Mucosa of descending colon (tissue), 3 donors: Measurements from ENCODE around the gene DACH1. TPM values are rescaled to one million over a fixed set of nuclear protein-coding genes. Genes with fewer than 3 reads are reported as not detected.

ENCODE experiments used
- ATAC-seq: fragments of 200-7000 bp; cut with Tn5 transposase; one replicate; pipeline ENCODE4 v1.9.1; 2020; ENCODE audit warnings: mild to moderate bottlenecking, moderate library complexity
- DNase-seq, 3 donors: peaks; one replicate each; pipeline ENCODE4 v3.0.0-alpha.2; 2020
- H3K36me3 ChIP-seq: fragments of 200-600 bp; one replicate; pipeline ENCODE4 v1.8.0; 2021; ENCODE audit warnings: low read depth, mild to moderate bottlenecking
- H3K4me1 ChIP-seq: fragments of 200-600 bp; one replicate; pipeline ENCODE4 v1.8.0; 2021; ENCODE audit warnings: low read depth, mild to moderate bottlenecking
- H3K4me3 ChIP-seq: fragments of 200-600 bp; one replicate; pipeline ENCODE4 v1.8.0; 2021; ENCODE audit warnings: mild to moderate bottlenecking
- H3K9me3 ChIP-seq: fragments of 200-600 bp; one replicate; pipeline ENCODE4 v1.8.0; 2021; ENCODE audit warnings: mild to moderate bottlenecking
- CTCF ChIP-seq: fragments of 200-600 bp; IDR thresholded peaks from one replicate; pipeline ENCODE4 v1.8.0; 2022; ENCODE audit warnings: antibody characterized with exemption, mild to moderate bottlenecking
- intact Hi-C, 2 donors: fragments of 100-400 bp; cut with DNase I in 1 of 2; cut with micrococcal nuclease in 1 of 2; formaldehyde crosslinking; loops; one replicate each; pipeline versions ENCODE4 v1.11.0 to v1.11.1; 2022; cut with DNase I, micrococcal nuclease
- total RNA-seq, 3 donors: library from RNA; stranded (reverse); fragmentation: NEBNext Ultra II Directional in 2 of 3; extraction: Animal tissue kit (Norgen Biotek cat#: 25700) in 2 of 3; gene quantifications; one replicate each; pipeline versions ENCODE4 v1.2.1 to v1.2.4, GENCODE V29; 2021 to 2023
- donor health status: DM: no; HTN: no; CAD: no; lungs with moderate emphysema.
- donor health status: DM: no; HTN: no; CAD: no.
- donor health status: DM: no; HTN: yes; CAD: no.

Gene DACH1
- total RNA-seq, 3 donors from 2014 or later = 3.2 to 6.5 (median 6.4) TPM

- Histone ChIP-seq H3K36me3 (no peaks in the 10 kb centered on the region), H3K4me1 (no peaks in the 10 kb centered on the region), H3K9me3 (no peaks in the 10 kb centered on the region), H3K4me3 (no peak overlapping the region)
- intact Hi-C loops = no loop called here
- DNase-seq (peak in 1 of 3 donors; percentile 3), ATAC-seq (peak; percentile 71)
- TF ChIP-seq CTCF = no peak
Measured at GRCh38 chr13:71513411-71514033, 353.5 kb downstream of the DACH1 start.

GRCh38 chr13:71503781-71504180 is 363.2 kb downstream of the DACH1 start:
- no peak overlapping the region for H3K4me3 ChIP-seq
- no peaks in the 10 kb centered on the region for H3K4me1 ChIP-seq
- ATAC-seq = no peak
- no peak for DNase-seq
- no peaks in the 10 kb centered on the region for H3K36me3 ChIP-seq
- H3K9me3 ChIP-seq = no peaks in the 10 kb centered on the region
- TF ChIP-seq CTCF = no peak
- intact Hi-C loops = no loop called here

GRCh38 chr13:71499944-71500514 is 367.0 kb downstream of the DACH1 start:
- Histone ChIP-seq H3K36me3 (no peaks in the 10 kb centered on the region), H3K4me1 (no peaks in the 10 kb centered on the region), H3K9me3 (no peaks in the 10 kb centered on the region), H3K4me3 (no peak overlapping the region)
- TF ChIP-seq CTCF = no peak
- intact Hi-C loops = no loop called here
- ATAC-seq (no peak), DNase-seq (no peak)

GRCh38 chr13:71499235-71499634 is 367.8 kb downstream of the DACH1 start:
- TF ChIP-seq CTCF = no peak
- intact Hi-C loops = no loop called here
- H3K4me1 ChIP-seq = no peaks in the 10 kb centered on the region
- no peaks in the 10 kb centered on the region for H3K9me3 ChIP-seq
- H3K36me3 ChIP-seq = no peaks in the 10 kb centered on the region
- DNase-seq = no peak
- H3K4me3 ChIP-seq = no peak overlapping the region
- ATAC-seq = no peak

GRCh38 chr13:71493189-71493588 is 373.8 kb downstream of the DACH1 start:
- no peak for TF ChIP-seq CTCF
- H3K4me3 ChIP-seq = no peak overlapping the region
- intact Hi-C loops = no loop called here
- no peak for DNase-seq
- H3K9me3 ChIP-seq = no peaks in the 10 kb centered on the region
- no peak for ATAC-seq
- H3K4me1 ChIP-seq = no peaks in the 10 kb centered on the region
- H3K36me3 ChIP-seq = no peaks in the 10 kb centered on the region
